Measurements from ENCODE around the gene GRK3.

- TF ChIP-seq CHD1 (IDR thresholded peaks at IDR 0.05; ENCODE audit: low read depth, low read length) (no peak), NFYB (IDR thresholded peaks at IDR 0.05; ENCODE audit: insufficient read depth, low read depth, low read length) (no peak), BCLAF1 (IDR thresholded peaks at IDR 0.05) (no peak), JUND (IDR thresholded peaks at IDR 0.05; ENCODE audit: low read depth, low read length) (no peak), SIN3A (IDR thresholded peaks at IDR 0.05; ENCODE audit: low read depth, low read length) (no peak), RAD21 (IDR thresholded peaks at IDR 0.05; ENCODE audit: insufficient read depth, low read depth, low read length) (no peak), CTCF (IDR thresholded peaks at IDR 0.05 in 2 of 3, conservative IDR thresholded peaks at IDR 0.05 in 1 of 3; ENCODE audit: control insufficient read depth in 2 of 3, extremely low read depth in 1 of 3, insufficient read depth in 1 of 3, low read depth in 3 of 3, low read length in 3 of 3) (no peak), MAX (IDR thresholded peaks at IDR 0.05; ENCODE audit: low read depth, low read length) (no peak), WRNIP1 (IDR thresholded peaks at IDR 0.05; ENCODE audit: borderline replicate concordance, low read depth, low read length) (no peak), BCL3 (IDR thresholded peaks at IDR 0.05; ENCODE audit: borderline replicate concordance, insufficient read depth, low read depth, low read length, poor library complexity, severe bottlenecking) (no peak), ZNF274 (IDR thresholded peaks at IDR 0.05; ENCODE audit: insufficient read depth, insufficient read length) (no peak), TAF1 (IDR thresholded peaks at IDR 0.05; ENCODE audit: borderline replicate concordance, low read depth, low read length) (no peak)
Measured at GRCh38 chr22:25669253-25670069, 105.0 kb downstream of the GRK3 start.

Measured in GM12878 (cell line).